ENCODE measurements around the gene CXXC1.

DNA sequence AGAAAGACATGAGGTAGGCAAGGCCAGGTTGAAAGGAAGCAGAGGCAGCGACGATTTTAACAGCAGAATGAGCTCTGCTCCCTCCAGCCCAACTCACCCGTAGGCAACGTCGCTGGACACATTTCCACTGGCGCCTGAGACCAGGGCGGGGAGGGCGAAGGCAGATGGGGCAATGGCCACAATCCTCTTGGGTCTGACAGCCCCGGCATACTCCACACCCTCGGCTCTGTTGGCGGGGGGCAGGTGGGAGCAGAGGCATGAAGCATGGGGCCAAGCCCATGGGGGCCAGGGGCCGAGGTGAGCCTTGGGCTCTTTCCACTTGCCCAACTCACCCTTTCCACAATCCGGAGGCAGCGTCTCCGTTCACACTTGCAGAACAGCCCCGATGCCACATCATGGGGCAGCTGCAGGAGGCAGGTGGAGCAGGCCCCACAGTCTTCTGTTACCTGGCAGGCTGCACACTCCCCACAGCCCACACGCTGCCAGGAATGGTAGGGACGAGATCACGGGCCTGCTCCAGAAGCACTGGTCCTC is 11.9 kb downstream of the CXXC1 start:
- TF ChIP-seq YY1 (IDR thresholded peaks at IDR 0.05; ENCODE audit: insufficient read depth, insufficient read length) (no peak), SUZ12 (IDR thresholded peaks at IDR 0.05; ENCODE audit: extremely low read depth, insufficient read depth, insufficient read length) (no peak)

All from NT2/D1 (cell line).